Neuronal stem cell (in vitro differentiated cells): ENCODE measurements around the gene PPIH.

Source experiments
- DNase-seq: peaks from one replicate; pipeline ENCODE4 v3.0.0-alpha.2; 2013; ENCODE audit warnings: low spot score
- H2AFZ ChIP-seq: one replicate; pipeline ENCODE4 v1.6.1; 2013; ENCODE audit warnings: mild to moderate bottlenecking, low read length, inconsistent platforms
- H2AK5ac ChIP-seq: 2 replicates; pipeline ENCODE4 v1.6.1; 2013; ENCODE audit warnings: low read depth, mild to moderate bottlenecking, inconsistent platforms, low read length, moderate library complexity, mixed read lengths
- H2BK120ac ChIP-seq: 2 replicates; pipeline ENCODE4 v1.6.1; 2013; ENCODE audit warnings: low read depth, mild to moderate bottlenecking, inconsistent platforms, low read length, moderate library complexity, mixed read lengths
- H2BK12ac ChIP-seq: one replicate; pipeline ENCODE4 v1.6.1; 2013; ENCODE audit warnings: low read length, inconsistent platforms
- H2BK15ac ChIP-seq: 2 replicates; pipeline ENCODE4 v1.6.1; 2013; ENCODE audit warnings: mild to moderate bottlenecking, low read length, inconsistent platforms, mixed read lengths
- H2BK5ac ChIP-seq: one replicate; pipeline ENCODE4 v1.6.1; 2013; ENCODE audit warnings: inconsistent platforms, mild to moderate bottlenecking, low read length, moderate library complexity
- H3K14ac ChIP-seq: one replicate; pipeline ENCODE4 v1.6.1; 2013; ENCODE audit warnings: low read length, inconsistent platforms
- H3K18ac ChIP-seq: 2 replicates; pipeline ENCODE4 v1.6.1; 2013; ENCODE audit warnings: low read length, inconsistent platforms
- H3K23ac ChIP-seq: 2 replicates; pipeline ENCODE4 v1.6.1; 2013; ENCODE audit warnings: low read depth, mild to moderate bottlenecking, mixed read lengths, low read length, inconsistent platforms; ENCODE audit not compliant: poor library complexity
- H3K27ac ChIP-seq: replicated peaks from 3 replicates; pipeline ENCODE4 v1.5.1; 2013; ENCODE audit warnings: low read length, inconsistent platforms
- H3K27me3 ChIP-seq, 3 experiments: 2 replicates each; pipeline ENCODE4 v1.6.1; 2013; ENCODE audit warnings: low read length in 3 of 3, mild to moderate bottlenecking in 2 of 3, inconsistent platforms in 1 of 3, low read depth in 1 of 3, mixed read lengths in 1 of 3, moderate library complexity in 1 of 3; ENCODE audit not compliant: control insufficient read depth in 3 of 3, insufficient read depth in 3 of 3
- H3K36me3 ChIP-seq, 2 donors: replicated peaks in 1 of 2; 2 replicates each; pipeline ENCODE4 v1.6.1; 2013; ENCODE audit warnings: low read length in 2 of 2; ENCODE audit not compliant: control insufficient read depth in 2 of 2, insufficient read depth in 2 of 2
- H3K4ac ChIP-seq: 2 replicates; pipeline ENCODE4 v1.6.1; 2013; ENCODE audit warnings: inconsistent platforms, mild to moderate bottlenecking, low read length, moderate library complexity
- H3K4me1 ChIP-seq, 2 donors: 1 replicate in 1 of 2; 2 replicates in 1 of 2; pipeline ENCODE4 v1.6.1; 2013; ENCODE audit warnings: low read length in 2 of 2, low read depth in 1 of 2; ENCODE audit not compliant: control insufficient read depth in 2 of 2, insufficient read depth in 1 of 2
- H3K4me2 ChIP-seq: one replicate; pipeline ENCODE4 v1.6.1; 2013; ENCODE audit warnings: mild to moderate bottlenecking, low read length, inconsistent platforms; ENCODE audit not compliant: insufficient read depth, poor library complexity, severe bottlenecking
- H3K4me3 ChIP-seq, 2 donors: 2 replicates each; pipeline ENCODE4 v1.5.1; 2013; ENCODE audit warnings: low read length in 2 of 2, mild to moderate bottlenecking in 2 of 2, inconsistent platforms in 1 of 2, moderate library complexity in 1 of 2
- H3K79me1 ChIP-seq: one replicate; pipeline ENCODE4 v1.6.1; 2013; ENCODE audit warnings: low read depth, mild to moderate bottlenecking, inconsistent platforms, low read length, moderate library complexity
- H3K9ac ChIP-seq: one replicate; pipeline ENCODE4 v1.6.1; 2013; ENCODE audit warnings: mild to moderate bottlenecking, low read depth, low read length, inconsistent platforms; ENCODE audit not compliant: poor library complexity
- H3K9me3 ChIP-seq, 2 donors: replicated peaks in 1 of 2; 2 replicates each; pipeline versions ENCODE3 to v1.6.1; 2013; ENCODE audit warnings: low read length in 2 of 2, mild to moderate bottlenecking in 2 of 2, inconsistent platforms in 1 of 2, low read depth in 1 of 2, mixed read lengths in 1 of 2, moderate library complexity in 1 of 2; ENCODE audit not compliant: control insufficient read depth in 2 of 2, insufficient read depth in 1 of 2
- H4K8ac ChIP-seq: one replicate; pipeline ENCODE4 v1.6.1; 2013; ENCODE audit warnings: low read depth, mild to moderate bottlenecking, inconsistent platforms, low read length, moderate library complexity
- H4K91ac ChIP-seq: one replicate; pipeline ENCODE4 v1.6.1; 2013; ENCODE audit warnings: low read length, low read depth, mild to moderate bottlenecking, inconsistent platforms; ENCODE audit not compliant: poor library complexity
- WGBS, 2 donors: extraction: QIAGEN DNeasy Blood & Tissue Kit; methylation state at CpG; one replicate each; pipeline ENCODE4 v1.1.7; 2013; ENCODE audit warnings: missing lambda C conversion rate in 2 of 2, mixed read lengths in 1 of 2; ENCODE audit not compliant: insufficient read length in 2 of 2, insufficient replicate concordance in 1 of 2; ENCODE audit errors: extremely low coverage in 2 of 2; 5-methylcytosine and 5-hydroxymethylcytosine counted together

Gene PPIH

GRCh38 chr1:42657201-42657600 lies 1.0 kb upstream of the PPIH start:
- Histone ChIP-seq H4K91ac (no peak overlapping the region), H2AK5ac (no peak overlapping the region), H4K8ac (no peak overlapping the region), H3K14ac (no peak overlapping the region), H2BK12ac (no peak overlapping the region), H3K4me1 (peaks cover 5 to 8% of the 10 kb centered on the region in 2 donors), H3K36me3 (peaks cover 2 to 28% of the 10 kb centered on the region in 2 donors), H3K9me3 (no peaks in the 10 kb centered on the region), H2AFZ (peak overlapping the region; percentile 86), H3K79me1 (peaks cover 10% of the 10 kb centered on the region), H2BK15ac (no peak overlapping the region), H3K27ac (no peak overlapping the region), H3K4me2 (no peak overlapping the region), H3K27me3 (no peaks in the 10 kb centered on the region), H3K4me3 (peak overlapping the region in 1 of 2 donors; percentile 92), H3K4ac (no peak overlapping the region), H3K18ac (no peak overlapping the region), H3K23ac (no peak overlapping the region), H3K9ac (no peak overlapping the region), H2BK120ac (no peak overlapping the region), H2BK5ac (no peak overlapping the region)
- DNase-seq, result no peak
- WGBS, 2 donors, result no CpG with 5 or more reads among the region's 5 CpGs

GRCh38 chr1:42658877-42659337 lies 684 bp downstream of the PPIH start:
- no CpG with 5 or more reads among the region's 20 CpGs for WGBS, 2 donors
- H3K27ac ChIP-seq, result no peak overlapping the region
- H3K4me1 ChIP-seq, result peaks cover 5 to 8% of the 10 kb centered on the region in 2 donors

GRCh38 chr1:42660907-42661500 lies 2.8 kb downstream of the PPIH start:
- no peak overlapping the region for H3K9ac ChIP-seq
- H2BK12ac ChIP-seq, result no peak overlapping the region
- DNase-seq, result no peak
- peaks cover 5 to 8% of the 10 kb centered on the region in 2 donors for H3K4me1 ChIP-seq
- H2AFZ ChIP-seq, result no peak overlapping the region
- no peak overlapping the region for H4K91ac ChIP-seq
- no CpG with 5 or more reads among the region's 3 CpGs for WGBS, 2 donors
- no peaks in the 10 kb centered on the region for H3K9me3 ChIP-seq
- H3K23ac ChIP-seq, result no peak overlapping the region
- no peak overlapping the region for H2BK15ac ChIP-seq
- no peak overlapping the region for H4K8ac ChIP-seq
- H3K27ac ChIP-seq, result no peak overlapping the region
- no peak overlapping the region for H2BK5ac ChIP-seq
- no peak overlapping the region for H3K4me3 ChIP-seq
- no peak overlapping the region for H2AK5ac ChIP-seq
- no peak overlapping the region for H2BK120ac ChIP-seq
- no peak overlapping the region for H3K4ac ChIP-seq
- no peak overlapping the region for H3K14ac ChIP-seq
- peaks cover 12 to 65% of the 10 kb centered on the region in 2 donors for H3K36me3 ChIP-seq
- no peaks in the 10 kb centered on the region for H3K27me3 ChIP-seq
- H3K18ac ChIP-seq, result no peak overlapping the region
- H3K79me1 ChIP-seq, result peaks cover 10% of the 10 kb centered on the region
- no peak overlapping the region for H3K4me2 ChIP-seq

More at GRCh38 chr1:42658877-42659337, 684 bp downstream of the PPIH start:
- H2BK5ac ChIP-seq, result no peak overlapping the region
- no peak for DNase-seq
- H3K4me3 ChIP-seq, result peak overlapping the region; percentile 92 to 94
- peak overlapping the region; percentile 38 for H3K4ac ChIP-seq
- H3K36me3 ChIP-seq, result peaks cover 2 to 45% of the 10 kb centered on the region in 2 donors
- peak overlapping the region; percentile 94 for H3K4me2 ChIP-seq
- peak overlapping the region; percentile 89 for H3K9ac ChIP-seq
- peaks cover 10% of the 10 kb centered on the region for H3K79me1 ChIP-seq
- peak overlapping the region; percentile 86 for H2AFZ ChIP-seq
- H3K23ac ChIP-seq, result peak overlapping the region; percentile 89
- no peak overlapping the region for H2BK12ac ChIP-seq
- peak overlapping the region; percentile 49 for H2BK15ac ChIP-seq
- no peaks in the 10 kb centered on the region for H3K27me3 ChIP-seq
- peak overlapping the region; percentile 91 for H3K14ac ChIP-seq
- no peak overlapping the region for H4K8ac ChIP-seq
- H2AK5ac ChIP-seq, result peak overlapping the region; percentile 90
- H3K18ac ChIP-seq, result peak overlapping the region; percentile 94
- peak overlapping the region; percentile 82 for H4K91ac ChIP-seq
- H2BK120ac ChIP-seq, result no peak overlapping the region
- H3K9me3 ChIP-seq, result no peaks in the 10 kb centered on the region

- no peak overlapping the region for H3K4me3 ChIP-seq
- H4K8ac ChIP-seq, result no peak overlapping the region
- no peak overlapping the region for H3K27ac ChIP-seq
- H3K9ac ChIP-seq, result no peak overlapping the region
- no peak overlapping the region for H2BK120ac ChIP-seq
- H2BK5ac ChIP-seq, result no peak overlapping the region
- no peaks in the 10 kb centered on the region for H3K4me1 ChIP-seq
- no peaks in the 10 kb centered on the region for H3K9me3 ChIP-seq
- peaks cover 25 to 95% of the 10 kb centered on the region in 2 donors for H3K36me3 ChIP-seq
- no peak overlapping the region for H3K23ac ChIP-seq
- no peak overlapping the region for H3K4me2 ChIP-seq
- no peak overlapping the region for H2BK12ac ChIP-seq
- no peak overlapping the region for H3K14ac ChIP-seq
- no peak overlapping the region for H4K91ac ChIP-seq
- H3K4ac ChIP-seq, result no peak overlapping the region
- H3K27me3 ChIP-seq, result no peaks in the 10 kb centered on the region
- H2BK15ac ChIP-seq, result no peak overlapping the region
- no CpG with 5 or more reads among the region's 3 CpGs for WGBS, 2 donors
- H3K79me1 ChIP-seq, result no peaks in the 10 kb centered on the region
- DNase-seq, result no peak
- H2AFZ ChIP-seq, result no peak overlapping the region
- no peak overlapping the region for H2AK5ac ChIP-seq
- no peak overlapping the region for H3K18ac ChIP-seq
These were observed 11.7 kb downstream of the PPIH start for GRCh38 chr1:42669936-42670335.
